Uterus (tissue), 2 donors: Measurements from ENCODE around the gene DENND1A.

Source experiments
- POLR2A ChIP-seq, 2 donors: fragments of 450-650 bp; IDR thresholded peaks; one replicate each; pipeline ENCODE4 v1.6.1; 2016; ENCODE audit warnings: antibody characterized with exemption in 2 of 2, mild to moderate bottlenecking in 1 of 2, moderate library complexity in 1 of 2
- TF ChIP-seq, protein P1 (sequence below), 4 experiments: fragments of 200-600 bp in 2 of 4; fragments of 450-650 bp in 2 of 4; sonication (generic) in 2 of 4; IDR thresholded peaks; one replicate each; pipeline ENCODE4 v1.5.1; 2016 to 2019; ENCODE audit warnings: antibody characterized with exemption in 4 of 4, mild to moderate bottlenecking in 2 of 4, moderate library complexity in 1 of 4

DNA sequence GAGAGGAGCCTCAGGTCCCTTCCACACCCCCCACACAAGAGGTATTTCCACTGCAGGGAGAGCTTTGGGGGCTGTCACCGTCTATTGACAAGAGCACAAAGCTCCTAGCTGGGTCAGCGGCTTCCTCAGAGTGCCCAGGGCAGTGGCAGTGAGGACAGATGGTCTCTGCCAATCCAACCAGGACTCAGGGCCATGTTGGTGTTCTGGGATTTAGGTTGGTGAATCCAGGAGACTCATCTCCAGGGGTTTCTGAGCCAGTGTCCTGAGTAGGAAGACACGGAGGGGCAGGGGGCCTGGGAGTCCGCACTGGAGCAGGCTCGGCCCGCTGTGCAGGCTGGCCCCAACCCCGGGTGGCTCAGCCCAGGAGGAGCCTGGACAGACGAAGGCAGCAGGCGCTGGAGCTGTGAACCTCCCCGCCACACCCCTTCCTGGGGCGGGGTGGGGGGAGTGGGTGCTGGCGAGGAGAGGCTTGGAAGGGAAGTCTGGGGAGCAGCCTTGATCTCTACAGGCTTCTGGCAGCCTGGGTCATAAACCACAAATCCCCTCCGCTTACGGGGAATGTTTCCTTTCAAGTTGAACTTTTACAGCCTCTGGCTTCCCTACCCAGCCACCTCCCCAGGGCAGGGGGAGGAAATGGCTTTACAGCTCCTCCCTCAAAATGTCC is 554.3 kb downstream of the DENND1A start:
- TF ChIP-seq, protein P1, sequence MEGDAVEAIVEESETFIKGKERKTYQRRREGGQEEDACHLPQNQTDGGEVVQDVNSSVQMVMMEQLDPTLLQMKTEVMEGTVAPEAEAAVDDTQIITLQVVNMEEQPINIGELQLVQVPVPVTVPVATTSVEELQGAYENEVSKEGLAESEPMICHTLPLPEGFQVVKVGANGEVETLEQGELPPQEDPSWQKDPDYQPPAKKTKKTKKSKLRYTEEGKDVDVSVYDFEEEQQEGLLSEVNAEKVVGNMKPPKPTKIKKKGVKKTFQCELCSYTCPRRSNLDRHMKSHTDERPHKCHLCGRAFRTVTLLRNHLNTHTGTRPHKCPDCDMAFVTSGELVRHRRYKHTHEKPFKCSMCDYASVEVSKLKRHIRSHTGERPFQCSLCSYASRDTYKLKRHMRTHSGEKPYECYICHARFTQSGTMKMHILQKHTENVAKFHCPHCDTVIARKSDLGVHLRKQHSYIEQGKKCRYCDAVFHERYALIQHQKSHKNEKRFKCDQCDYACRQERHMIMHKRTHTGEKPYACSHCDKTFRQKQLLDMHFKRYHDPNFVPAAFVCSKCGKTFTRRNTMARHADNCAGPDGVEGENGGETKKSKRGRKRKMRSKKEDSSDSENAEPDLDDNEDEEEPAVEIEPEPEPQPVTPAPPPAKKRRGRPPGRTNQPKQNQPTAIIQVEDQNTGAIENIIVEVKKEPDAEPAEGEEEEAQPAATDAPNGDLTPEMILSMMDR (IDR thresholded peaks at IDR 0.05), result no peak
- no peak for TF ChIP-seq POLR2A (IDR thresholded peaks at IDR 0.05)
